ENCODE measurements around the gene COL7A1.

The COL7A1 gene

DNA sequence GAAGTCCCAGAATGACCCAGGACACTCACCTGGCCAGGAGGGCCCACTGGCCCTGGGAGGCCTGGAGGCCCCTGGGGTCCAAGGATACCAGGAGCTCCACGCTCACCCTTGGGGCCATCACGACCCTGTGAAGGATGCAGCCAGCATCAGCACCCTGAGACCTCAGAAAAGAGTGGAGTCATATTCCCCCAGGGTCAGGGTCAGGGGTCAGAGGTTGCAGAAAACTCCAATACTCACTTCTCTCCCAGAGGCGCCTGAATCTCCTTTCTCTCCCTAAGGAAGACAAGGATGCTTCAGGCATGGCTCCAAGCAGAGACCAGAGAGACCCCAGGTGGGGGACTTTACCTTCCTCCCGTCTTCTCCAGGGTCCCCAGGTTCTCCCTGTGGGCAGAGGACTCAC lies 18.5 kb downstream of the COL7A1 start:
- no peak overlapping the region for H3K4me3 ChIP-seq (ENCODE audit: low read depth, low read length)
- H3K9me3 ChIP-seq (ENCODE audit: insufficient read depth, low read depth, low read length), result no peaks in the 10 kb centered on the region
- WGBS (ENCODE audit: extremely low coverage, insufficient coverage, insufficient read length), result no CpG with 5 or more reads among the region's 4 CpGs
- H3K36me3 ChIP-seq (ENCODE audit: control insufficient read depth in 1 of 2, insufficient read depth in 2 of 2, low read length in 2 of 2), result peaks cover 53 to 64% of the 10 kb centered on the region in 2 experiments
- H3K27ac ChIP-seq (ENCODE audit: low read depth, low read length), result no peak overlapping the region
- H3K4me1 ChIP-seq (ENCODE audit: control insufficient read depth in 1 of 2, insufficient read depth in 2 of 2, low read length in 2 of 2), result no peaks in the 10 kb centered on the region
- no peak overlapping the region for H4K8ac ChIP-seq (ENCODE audit: low read depth, low read length)
- no peak overlapping the region for H3K9ac ChIP-seq (ENCODE audit: low read length)
- H4K91ac ChIP-seq (ENCODE audit: low read depth, low read length), result no peak overlapping the region
- no peaks in the 10 kb centered on the region for H3K79me2 ChIP-seq (ENCODE audit: control insufficient read depth, insufficient read depth, low read length, poor library complexity)
- H2BK120ac ChIP-seq (ENCODE audit: insufficient read depth, low read length, poor library complexity), result no peak overlapping the region
- no peak overlapping the region for H2AK5ac ChIP-seq (ENCODE audit: low read length)
- H3K18ac ChIP-seq (ENCODE audit: low read length), result no peak overlapping the region
- DNase-seq, result no peak
- H3K4me2 ChIP-seq (ENCODE audit: low read length), result no peak overlapping the region
- no peak overlapping the region for H3K23ac ChIP-seq (ENCODE audit: low read length)
- H2BK5ac ChIP-seq (ENCODE audit: low read depth, low read length, poor library complexity), result no peak overlapping the region
- no peak overlapping the region for H2AFZ ChIP-seq (ENCODE audit: insufficient read depth, low read length, poor library complexity)
- no peaks in the 10 kb centered on the region for H3K27me3 ChIP-seq (ENCODE audit: insufficient read depth, low read length)
- no peak overlapping the region for H3K14ac ChIP-seq (ENCODE audit: low read length)
- H2BK12ac ChIP-seq (ENCODE audit: low read length), result no peak overlapping the region
- H3K4ac ChIP-seq (ENCODE audit: low read depth, low read length), result no peak overlapping the region
- H4K12ac ChIP-seq (ENCODE audit: low read depth, low read length), result no peak overlapping the region
- H3K79me1 ChIP-seq (ENCODE audit: low read length), result no peaks in the 10 kb centered on the region

GRCh38 chr3:48575366-48575765 lies 19.8 kb downstream of the COL7A1 start:
- Histone ChIP-seq H3K4me2 (ENCODE audit: low read length) (no peak overlapping the region), H3K23ac (ENCODE audit: low read length) (no peak overlapping the region), H4K91ac (ENCODE audit: low read depth, low read length) (no peak overlapping the region), H2AFZ (ENCODE audit: insufficient read depth, low read length, poor library complexity) (no peak overlapping the region), H3K4me3 (ENCODE audit: low read depth, low read length) (no peak overlapping the region), H3K27ac (ENCODE audit: low read depth, low read length) (no peak overlapping the region), H2BK120ac (ENCODE audit: insufficient read depth, low read length, poor library complexity) (no peak overlapping the region), H3K27me3 (ENCODE audit: insufficient read depth, low read length) (no peaks in the 10 kb centered on the region), H2AK5ac (ENCODE audit: low read length) (no peak overlapping the region), H2BK12ac (ENCODE audit: low read length) (no peak overlapping the region), H3K18ac (ENCODE audit: low read length) (no peak overlapping the region), H3K9ac (ENCODE audit: low read length) (no peak overlapping the region), H4K8ac (ENCODE audit: low read depth, low read length) (no peak overlapping the region), H3K4ac (ENCODE audit: low read depth, low read length) (no peak overlapping the region), H4K12ac (ENCODE audit: low read depth, low read length) (no peak overlapping the region), H3K14ac (ENCODE audit: low read length) (no peak overlapping the region), H3K9me3 (ENCODE audit: insufficient read depth, low read depth, low read length) (no peaks in the 10 kb centered on the region), H3K79me2 (ENCODE audit: control insufficient read depth, insufficient read depth, low read length, poor library complexity) (no peaks in the 10 kb centered on the region), H2BK5ac (ENCODE audit: low read depth, low read length, poor library complexity) (no peak overlapping the region), H3K79me1 (ENCODE audit: low read length) (no peaks in the 10 kb centered on the region), H3K36me3 (ENCODE audit: control insufficient read depth in 1 of 2, insufficient read depth in 2 of 2, low read length in 2 of 2) (peaks cover 55 to 59% of the 10 kb centered on the region in 2 experiments), H3K4me1 (ENCODE audit: control insufficient read depth in 1 of 2, insufficient read depth in 2 of 2, low read length in 2 of 2) (no peaks in the 10 kb centered on the region)
- DNase-seq, result no peak
- no CpG with 5 or more reads among the region's 17 CpGs for WGBS (ENCODE audit: extremely low coverage, insufficient coverage, insufficient read length)

GRCh38 chr3:48573973-48574585 lies 21.1 kb downstream of the COL7A1 start:
- no peak overlapping the region for H4K12ac ChIP-seq (ENCODE audit: low read depth, low read length)
- H3K4ac ChIP-seq (ENCODE audit: low read depth, low read length), result no peak overlapping the region
- no peak overlapping the region for H2BK5ac ChIP-seq (ENCODE audit: low read depth, low read length, poor library complexity)
- no peak for DNase-seq
- no peak overlapping the region for H3K4me2 ChIP-seq (ENCODE audit: low read length)
- WGBS (ENCODE audit: extremely low coverage, insufficient coverage, insufficient read length), result no CpG with 5 or more reads among the region's 10 CpGs
- no peaks in the 10 kb centered on the region for H3K9me3 ChIP-seq (ENCODE audit: insufficient read depth, low read depth, low read length)
- H3K18ac ChIP-seq (ENCODE audit: low read length), result no peak overlapping the region
- H3K79me2 ChIP-seq (ENCODE audit: control insufficient read depth, insufficient read depth, low read length, poor library complexity), result no peaks in the 10 kb centered on the region
- H3K9ac ChIP-seq (ENCODE audit: low read length), result no peak overlapping the region
- H3K4me1 ChIP-seq (ENCODE audit: control insufficient read depth in 1 of 2, insufficient read depth in 2 of 2, low read length in 2 of 2), result no peaks in the 10 kb centered on the region
- no peaks in the 10 kb centered on the region for H3K27me3 ChIP-seq (ENCODE audit: insufficient read depth, low read length)
- no peak overlapping the region for H2BK120ac ChIP-seq (ENCODE audit: insufficient read depth, low read length, poor library complexity)
- no peak overlapping the region for H3K14ac ChIP-seq (ENCODE audit: low read length)
- no peak overlapping the region for H2AFZ ChIP-seq (ENCODE audit: insufficient read depth, low read length, poor library complexity)
- no peak overlapping the region for H3K4me3 ChIP-seq (ENCODE audit: low read depth, low read length)
- H3K36me3 ChIP-seq (ENCODE audit: control insufficient read depth in 1 of 2, insufficient read depth in 2 of 2, low read length in 2 of 2), result peaks cover 52 to 56% of the 10 kb centered on the region in 2 experiments
- H4K91ac ChIP-seq (ENCODE audit: low read depth, low read length), result no peak overlapping the region
- no peak overlapping the region for H2AK5ac ChIP-seq (ENCODE audit: low read length)
- H2BK12ac ChIP-seq (ENCODE audit: low read length), result no peak overlapping the region
- no peak overlapping the region for H3K27ac ChIP-seq (ENCODE audit: low read depth, low read length)
- H3K79me1 ChIP-seq (ENCODE audit: low read length), result no peaks in the 10 kb centered on the region
- no peak overlapping the region for H4K8ac ChIP-seq (ENCODE audit: low read depth, low read length)
- no peak overlapping the region for H3K23ac ChIP-seq (ENCODE audit: low read length)

GRCh38 chr3:48572517-48572916 lies 22.6 kb downstream of the COL7A1 start:
- Histone ChIP-seq H2AFZ (ENCODE audit: insufficient read depth, low read length, poor library complexity) (no peak overlapping the region), H4K91ac (ENCODE audit: low read depth, low read length) (no peak overlapping the region), H2BK120ac (ENCODE audit: insufficient read depth, low read length, poor library complexity) (no peak overlapping the region), H3K18ac (ENCODE audit: low read length) (no peak overlapping the region), H3K14ac (ENCODE audit: low read length) (no peak overlapping the region), H3K27me3 (ENCODE audit: insufficient read depth, low read length) (no peaks in the 10 kb centered on the region), H3K9ac (ENCODE audit: low read length) (no peak overlapping the region), H3K79me2 (ENCODE audit: control insufficient read depth, insufficient read depth, low read length, poor library complexity) (no peaks in the 10 kb centered on the region), H4K8ac (ENCODE audit: low read depth, low read length) (no peak overlapping the region), H3K4me2 (ENCODE audit: low read length) (no peak overlapping the region), H3K9me3 (ENCODE audit: insufficient read depth, low read depth, low read length) (no peaks in the 10 kb centered on the region), H3K23ac (ENCODE audit: low read length) (no peak overlapping the region), H3K4me3 (ENCODE audit: low read depth, low read length) (no peak overlapping the region), H2BK12ac (ENCODE audit: low read length) (no peak overlapping the region), H3K79me1 (ENCODE audit: low read length) (no peaks in the 10 kb centered on the region), H3K4me1 (ENCODE audit: control insufficient read depth in 1 of 2, insufficient read depth in 2 of 2, low read length in 2 of 2) (no peaks in the 10 kb centered on the region), H3K27ac (ENCODE audit: low read depth, low read length) (no peak overlapping the region), H4K12ac (ENCODE audit: low read depth, low read length) (no peak overlapping the region), H2AK5ac (ENCODE audit: low read length) (no peak overlapping the region), H3K4ac (ENCODE audit: low read depth, low read length) (no peak overlapping the region), H3K36me3 (ENCODE audit: control insufficient read depth in 1 of 2, insufficient read depth in 2 of 2, low read length in 2 of 2) (peaks cover 51 to 53% of the 10 kb centered on the region in 2 experiments), H2BK5ac (ENCODE audit: low read depth, low read length, poor library complexity) (no peak overlapping the region)
- DNase-seq, result no peak
- WGBS (ENCODE audit: extremely low coverage, insufficient coverage, insufficient read length), result no CpG with 5 or more reads among the region's 7 CpGs
